ENCODE data around the gene TLDC2.

GRCh38 chr20:36920334-36920730 is 44.4 kb downstream of the TLDC2 start:
- no peak for TF ChIP-seq CTCF (IDR thresholded peaks at IDR 0.05)
- TF ChIP-seq ZFX (IDR thresholded peaks at IDR 0.05; ENCODE audit: borderline replicate concordance), result no peak
